ENCODE measurements around the gene SCFD1.

Gene SCFD1

DNA sequence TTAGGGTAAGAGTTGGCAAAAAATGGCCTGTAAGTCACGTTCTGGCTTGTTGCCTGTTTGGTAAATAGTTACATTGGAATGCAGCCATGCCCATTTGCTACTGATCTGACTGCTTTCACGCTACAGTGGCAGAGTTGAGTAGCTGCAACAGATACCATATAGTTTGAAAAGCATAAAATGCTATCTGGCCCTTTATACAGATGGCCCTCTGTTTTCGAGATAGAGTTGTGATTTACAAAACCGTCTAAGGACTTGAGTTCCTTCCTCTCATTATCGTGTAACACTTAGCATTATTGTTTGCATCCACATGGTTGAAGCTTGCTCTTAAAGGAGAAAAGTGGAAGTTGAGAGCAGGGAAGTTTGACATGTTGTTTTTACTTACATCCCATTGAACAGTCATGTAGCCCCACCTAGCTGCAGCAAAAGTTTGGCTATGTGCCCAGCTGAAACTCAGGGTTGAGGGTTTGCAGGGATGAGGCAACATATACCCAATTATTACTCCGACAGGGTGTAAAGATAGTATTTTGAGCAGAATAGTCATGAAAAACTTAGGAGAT is 11.3 kb upstream of the SCFD1 start:
- TF ChIP-seq, protein P1, sequence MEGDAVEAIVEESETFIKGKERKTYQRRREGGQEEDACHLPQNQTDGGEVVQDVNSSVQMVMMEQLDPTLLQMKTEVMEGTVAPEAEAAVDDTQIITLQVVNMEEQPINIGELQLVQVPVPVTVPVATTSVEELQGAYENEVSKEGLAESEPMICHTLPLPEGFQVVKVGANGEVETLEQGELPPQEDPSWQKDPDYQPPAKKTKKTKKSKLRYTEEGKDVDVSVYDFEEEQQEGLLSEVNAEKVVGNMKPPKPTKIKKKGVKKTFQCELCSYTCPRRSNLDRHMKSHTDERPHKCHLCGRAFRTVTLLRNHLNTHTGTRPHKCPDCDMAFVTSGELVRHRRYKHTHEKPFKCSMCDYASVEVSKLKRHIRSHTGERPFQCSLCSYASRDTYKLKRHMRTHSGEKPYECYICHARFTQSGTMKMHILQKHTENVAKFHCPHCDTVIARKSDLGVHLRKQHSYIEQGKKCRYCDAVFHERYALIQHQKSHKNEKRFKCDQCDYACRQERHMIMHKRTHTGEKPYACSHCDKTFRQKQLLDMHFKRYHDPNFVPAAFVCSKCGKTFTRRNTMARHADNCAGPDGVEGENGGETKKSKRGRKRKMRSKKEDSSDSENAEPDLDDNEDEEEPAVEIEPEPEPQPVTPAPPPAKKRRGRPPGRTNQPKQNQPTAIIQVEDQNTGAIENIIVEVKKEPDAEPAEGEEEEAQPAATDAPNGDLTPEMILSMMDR (IDR thresholded peaks at IDR 0.05; ENCODE audit: insufficient read depth, low read length, poor library complexity, severe bottlenecking), result no peak
- Histone ChIP-seq H4K20me1 (ENCODE audit: low read depth, low read length) (no peaks in the 10 kb centered on the region), H3K27me3 (ENCODE audit: low read length) (no peaks in the 10 kb centered on the region), H3K9me3 (ENCODE audit: insufficient read depth, low read length) (no peaks in the 10 kb centered on the region), H2AFZ (ENCODE audit: low read depth, low read length, severe bottlenecking) (no peak overlapping the region), H3K9ac (ENCODE audit: low read length) (no peak overlapping the region), H3K4me2 (ENCODE audit: low read depth, low read length, poor library complexity, severe bottlenecking) (no peak overlapping the region), H3K9me2 (replicated peaks; ENCODE audit: insufficient read depth, low read length) (no peaks in the 10 kb centered on the region), H3K27ac (ENCODE audit: low read depth, low read length) (no peak overlapping the region), H3K4me3 (ENCODE audit: insufficient read depth, low read length, poor library complexity, severe bottlenecking) (no peak overlapping the region), H3K79me2 (ENCODE audit: insufficient read depth, low read length) (no peaks in the 10 kb centered on the region), H3F3A (ENCODE audit: insufficient read depth) (peaks cover 11% of the 10 kb centered on the region; the same call in 1 of the 2 replicates), H3K36me3 (ENCODE audit: low read length) (peaks cover 31% of the 10 kb centered on the region)

DNA sequence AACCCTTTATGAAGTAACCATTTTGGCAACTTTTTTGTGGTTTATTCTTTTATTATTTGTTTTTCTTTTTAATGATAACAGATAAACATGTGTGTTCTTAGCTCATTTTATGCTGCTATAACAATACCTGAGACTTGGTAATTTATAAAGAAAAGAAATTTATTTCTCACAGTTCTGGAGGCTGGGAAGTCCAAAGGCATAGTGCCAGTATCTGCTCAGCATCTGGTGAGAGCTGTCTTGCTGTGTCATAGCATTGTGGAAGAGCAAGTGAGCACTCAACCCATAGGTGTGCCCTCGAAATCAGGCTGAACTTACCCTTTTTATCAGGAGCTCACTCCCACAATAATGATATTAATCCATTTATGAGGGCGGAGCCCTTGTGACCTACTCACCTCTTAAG is 8.0 kb upstream of the SCFD1 start:
- Histone ChIP-seq H3K4me2 (ENCODE audit: low read depth, low read length, poor library complexity, severe bottlenecking) (no peak overlapping the region), H3F3A (ENCODE audit: insufficient read depth) (peaks cover 17% of the 10 kb centered on the region), H3K27me3 (ENCODE audit: low read length) (no peaks in the 10 kb centered on the region), H3K79me2 (ENCODE audit: insufficient read depth, low read length) (no peaks in the 10 kb centered on the region), H3K27ac (ENCODE audit: low read depth, low read length) (no peak overlapping the region), H3K4me3 (ENCODE audit: insufficient read depth, low read length, poor library complexity, severe bottlenecking) (no peak overlapping the region), H3K9me2 (replicated peaks; ENCODE audit: insufficient read depth, low read length) (no peaks in the 10 kb centered on the region), H3K36me3 (ENCODE audit: low read length) (peaks cover 33% of the 10 kb centered on the region), H2AFZ (ENCODE audit: low read depth, low read length, severe bottlenecking) (no peak overlapping the region), H3K9ac (ENCODE audit: low read length) (no peak overlapping the region), H4K20me1 (ENCODE audit: low read depth, low read length) (no peaks in the 10 kb centered on the region; the same call in 1 of the 2 replicates), H3K9me3 (ENCODE audit: insufficient read depth, low read length) (no peaks in the 10 kb centered on the region)
- TF ChIP-seq EZH2phosphoT487 (conservative IDR thresholded peaks at IDR 0.05; ENCODE audit: low read length), result no peak
- TF ChIP-seq, protein P1 (IDR thresholded peaks at IDR 0.05; ENCODE audit: insufficient read depth, low read length, poor library complexity, severe bottlenecking), result no peak

DNA sequence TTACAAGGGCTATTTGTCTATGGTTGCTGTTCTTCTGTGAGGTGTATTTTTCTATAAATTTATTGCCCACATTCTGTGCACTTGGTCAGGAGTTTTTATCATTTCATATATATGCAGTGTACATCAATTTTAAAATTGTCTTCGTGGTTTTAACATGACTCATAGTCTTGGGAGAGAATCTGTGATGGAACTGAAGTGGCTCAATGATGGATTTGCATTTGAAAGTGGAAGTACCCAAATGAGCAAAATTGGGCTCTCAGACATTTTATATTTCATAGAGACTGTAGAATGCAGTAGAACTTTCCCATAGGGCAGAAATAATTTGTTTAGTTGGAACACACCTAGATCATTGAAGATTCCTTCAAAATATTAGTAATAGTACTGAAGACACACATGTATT is 1.9 kb upstream of the SCFD1 start:
- Histone ChIP-seq H4K20me1 (ENCODE audit: low read depth, low read length) (no peaks in the 10 kb centered on the region; the same call in 1 of the 2 replicates), H3F3A (ENCODE audit: insufficient read depth) (peaks cover 24% of the 10 kb centered on the region), H3K79me2 (ENCODE audit: insufficient read depth, low read length) (peaks cover 29% of the 10 kb centered on the region), H3K9me3 (ENCODE audit: insufficient read depth, low read length) (no peaks in the 10 kb centered on the region), H3K36me3 (ENCODE audit: low read length) (peaks cover 20% of the 10 kb centered on the region), H3K9me2 (replicated peaks; ENCODE audit: insufficient read depth, low read length) (no peaks in the 10 kb centered on the region), H2AFZ (ENCODE audit: low read depth, low read length, severe bottlenecking) (no peak overlapping the region), H3K27ac (ENCODE audit: low read depth, low read length) (0 out of 2 replicates have a peak overlapping the region, but pooled peaks have one; percentile 7), H3K4me2 (ENCODE audit: low read depth, low read length, poor library complexity, severe bottlenecking) (no peak overlapping the region), H3K4me3 (ENCODE audit: insufficient read depth, low read length, poor library complexity, severe bottlenecking) (no peak overlapping the region), H3K27me3 (ENCODE audit: low read length) (no peaks in the 10 kb centered on the region), H3K9ac (ENCODE audit: low read length) (no peak overlapping the region)
- TF ChIP-seq, protein P1 (IDR thresholded peaks at IDR 0.05; ENCODE audit: insufficient read depth, low read length, poor library complexity, severe bottlenecking), result no peak
- no peak for TF ChIP-seq EZH2phosphoT487 (conservative IDR thresholded peaks at IDR 0.05; ENCODE audit: low read length)
